ENCODE data around the gene A2M. TPM values are rescaled to one million over a fixed set of nuclear protein-coding genes. Genes with fewer than 3 reads are reported as not detected.

The A2M gene
- total and polyA plus RNA-seq, 2 donors (not counting 1 experiment from before 2014, with no cell fraction given), result 0.04 TPM; not detected in 1

DNA sequence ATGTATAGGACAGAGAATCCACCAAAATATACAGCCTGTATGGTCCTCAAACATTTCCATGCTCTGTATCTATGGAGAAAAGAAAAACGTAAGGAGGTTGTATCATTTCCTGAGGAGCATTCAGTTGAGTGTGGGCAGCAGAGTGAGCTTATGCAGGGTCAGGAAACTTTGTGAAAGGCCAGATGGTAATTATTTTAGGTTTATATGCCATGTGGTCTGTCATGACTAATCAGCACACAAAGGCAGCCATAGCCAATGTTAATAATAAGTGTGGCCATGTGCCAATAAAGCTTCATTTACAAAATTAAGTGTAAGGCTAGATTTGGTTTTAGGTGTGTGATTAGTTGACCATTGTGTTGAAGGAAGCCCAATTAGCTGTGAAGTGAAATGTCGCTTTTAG lies 33.2 kb upstream of the A2M start:
- POLR2A ChIA-PET, result no interaction called here

DNA sequence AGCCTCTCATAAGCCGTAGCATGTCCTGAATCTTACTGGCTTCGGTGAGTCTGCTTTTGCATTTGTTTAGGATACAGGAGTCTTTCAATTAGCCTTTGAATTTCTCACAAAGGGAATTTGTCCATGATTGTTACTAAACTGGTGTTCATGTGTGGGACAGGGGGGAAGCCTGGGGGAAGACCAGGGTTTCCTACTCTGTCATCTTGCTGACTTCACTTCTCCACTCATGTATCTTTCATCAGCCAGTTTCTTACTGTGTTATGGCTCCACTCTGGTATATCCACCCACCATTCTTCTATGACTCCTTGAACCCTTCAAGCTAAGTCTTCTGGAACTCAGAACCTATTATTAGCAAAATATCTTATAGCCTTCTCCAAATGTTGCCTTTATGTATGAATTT lies 31.7 kb upstream of the A2M start:
- Histone ChIP-seq H3K9me3 (ENCODE audit: control extremely low read depth in 1 of 3, control insufficient read depth in 2 of 3, insufficient read depth in 1 of 3, low read length in 2 of 3) (peaks cover 0 to 5% (median 5%) of the 10 kb centered on the region in 3 donors), H3K36me3 (replicated peaks in 1 of 2; ENCODE audit: control extremely low read depth in 1 of 2, control insufficient read depth in 1 of 2, extremely low read depth in 1 of 2, insufficient read depth in 2 of 2, low read length in 1 of 2) (no peaks in the 10 kb centered on the region), H3K9ac (ENCODE audit: low read length) (no peak overlapping the region), H2AFZ (ENCODE audit: insufficient read depth, low read depth, low read length, poor library complexity, severe bottlenecking) (no peak overlapping the region), H4K20me1 (ENCODE audit: control insufficient read depth, insufficient read depth, low read length, poor library complexity, severe bottlenecking) (no peaks in the 10 kb centered on the region), H3K4me1 (ENCODE audit: control insufficient read depth in 2 of 2, insufficient read depth in 2 of 2, low read length in 2 of 2) (no peaks in the 10 kb centered on the region), H3K27ac (ENCODE audit: low read length in 2 of 2) (no peak overlapping the region), H3K79me2 (ENCODE audit: control insufficient read depth, insufficient read depth, low read length) (no peaks in the 10 kb centered on the region), H3K4me3 (ENCODE audit: control extremely low read depth in 1 of 5, extremely low read depth in 1 of 5, insufficient read depth in 1 of 5, low read depth in 2 of 5, low read length in 4 of 5) (no peak overlapping the region), H3K4me2 (replicated peaks; ENCODE audit: low read depth, low read length, poor library complexity, severe bottlenecking) (no peak overlapping the region), H3K27me3 (replicated peaks in 1 of 4; ENCODE audit: control extremely low read depth in 1 of 4, control insufficient read depth in 3 of 4, insufficient read depth in 4 of 4, low read length in 3 of 4) (peaks cover 0 to 9% (median 0%) of the 10 kb centered on the region in 4 experiments)
- no peak for DNase-seq
- WGBS (ENCODE audit: insufficient coverage), result 100% methylated on average over 1 of the region's 2 CpGs
- no peak overlapping the region for H3K27ac Mint-ChIP-seq
- ATAC-seq (ENCODE audit: low read depth), result no peak
- H3K4me3 Mint-ChIP-seq, result no peak overlapping the region
- H3K4me1 Mint-ChIP-seq, result no peaks in the 10 kb centered on the region
- peaks cover 3% of the 10 kb centered on the region for H3K9me3 Mint-ChIP-seq (ENCODE audit: insufficient read depth)
- CTCF ChIA-PET, result no interaction called here
- POLR2A ChIA-PET, result no interaction called here
- TF ChIP-seq EZH2 (IDR thresholded peaks at IDR 0.05; ENCODE audit: borderline replicate concordance, insufficient read depth, low read depth, low read length, poor library complexity, severe bottlenecking), result no peak
- TF ChIP-seq CTCF (IDR thresholded peaks at IDR 0.05), result no peak
- intact Hi-C loops (cut with micrococcal nuclease), result no loop called here
- peaks cover 21% of the 10 kb centered on the region for H3K27me3 Mint-ChIP-seq

More for the DNA sequence above, 33.2 kb upstream of the A2M start:
- ATAC-seq (ENCODE audit: low read depth) (no peak), DNase-seq (no peak)
- H3K9me3 ChIP-seq (ENCODE audit: control extremely low read depth in 1 of 3, control insufficient read depth in 2 of 3, insufficient read depth in 1 of 3, low read length in 2 of 3), result peaks cover 0 to 5% (median 5%) of the 10 kb centered on the region in 3 donors
- no peak overlapping the region for H3K27ac ChIP-seq (ENCODE audit: low read length in 2 of 2)
- H3K4me3 Mint-ChIP-seq, result no peak overlapping the region
- H3K79me2 ChIP-seq (ENCODE audit: control insufficient read depth, insufficient read depth, low read length), result no peaks in the 10 kb centered on the region
- no peaks in the 10 kb centered on the region for H4K20me1 ChIP-seq (ENCODE audit: control insufficient read depth, insufficient read depth, low read length, poor library complexity, severe bottlenecking)
- peaks cover 15% of the 10 kb centered on the region for H3K27me3 Mint-ChIP-seq
- CTCF ChIA-PET, result no interaction called here
- H3K4me1 Mint-ChIP-seq, result no peaks in the 10 kb centered on the region
- peaks cover 0 to 9% (median 0%) of the 10 kb centered on the region in 4 experiments for H3K27me3 ChIP-seq (replicated peaks in 1 of 4; ENCODE audit: control extremely low read depth in 1 of 4, control insufficient read depth in 3 of 4, insufficient read depth in 4 of 4, low read length in 3 of 4)
- TF ChIP-seq EZH2 (IDR thresholded peaks at IDR 0.05; ENCODE audit: borderline replicate concordance, insufficient read depth, low read depth, low read length, poor library complexity, severe bottlenecking) (no peak), CTCF (IDR thresholded peaks at IDR 0.05) (no peak)
- H3K9ac ChIP-seq (ENCODE audit: low read length), result no peak overlapping the region
- H3K4me3 ChIP-seq (ENCODE audit: control extremely low read depth in 1 of 5, extremely low read depth in 1 of 5, insufficient read depth in 1 of 5, low read depth in 2 of 5, low read length in 4 of 5), result no peak overlapping the region
- H3K9me3 Mint-ChIP-seq (ENCODE audit: insufficient read depth), result peaks cover 3% of the 10 kb centered on the region
- H3K27ac Mint-ChIP-seq, result no peak overlapping the region
- no peaks in the 10 kb centered on the region for H3K36me3 ChIP-seq (replicated peaks in 1 of 2; ENCODE audit: control extremely low read depth in 1 of 2, control insufficient read depth in 1 of 2, extremely low read depth in 1 of 2, insufficient read depth in 2 of 2, low read length in 1 of 2)
- 100% methylated on average over 1 of the region's 2 CpGs for WGBS (ENCODE audit: insufficient coverage)
- no peaks in the 10 kb centered on the region for H3K4me1 ChIP-seq (ENCODE audit: control insufficient read depth in 2 of 2, insufficient read depth in 2 of 2, low read length in 2 of 2)
- no peak overlapping the region for H2AFZ ChIP-seq (ENCODE audit: insufficient read depth, low read depth, low read length, poor library complexity, severe bottlenecking)
- intact Hi-C loops (cut with micrococcal nuclease), result no loop called here
- H3K4me2 ChIP-seq (replicated peaks; ENCODE audit: low read depth, low read length, poor library complexity, severe bottlenecking), result no peak overlapping the region
